Heart left ventricle (tissue), 16 donors: ENCODE results near the gene SLC4A4. TPM values are rescaled to one million over a fixed set of nuclear protein-coding genes. Genes with fewer than 3 reads are reported as not detected.

Experiments used
- ATAC-seq, 4 donors: fragments of 200-7000 bp; cut with Tn5 transposase; one replicate each; pipeline ENCODE4 v1.9.1; 2020 to 2022; ENCODE audit warnings: moderate library complexity in 4 of 4, mild to moderate bottlenecking in 3 of 4, moderate number of reproducible peaks in 1 of 4
- DNase-seq, 5 donors: peaks; one replicate each; pipeline ENCODE4 v3.0.0-alpha.2; 2020
- H3K27ac ChIP-seq, 12 donors: fragments of 200-600 bp; sonication (generic) in 4 of 12; one replicate each; pipeline versions ENCODE4 v1.5.0 to v1.8.0; 2016 to 2022; ENCODE audit warnings: mild to moderate bottlenecking in 2 of 12
- H3K27me3 ChIP-seq, 9 donors: fragments of 200-600 bp; sonication (generic) in 2 of 9; one replicate each; pipeline versions ENCODE4 v1.5.1 to v1.8.0; 2016 to 2022; ENCODE audit warnings: mild to moderate bottlenecking in 3 of 9
- H3K36me3 ChIP-seq, 9 donors: fragments of 200-600 bp; sonication (generic) in 2 of 9; one replicate each; pipeline versions ENCODE4 v1.5.0 to v1.8.0; 2018 to 2022; ENCODE audit warnings: mild to moderate bottlenecking in 2 of 9
- H3K4me1 ChIP-seq, 12 donors: fragments of 200-600 bp; sonication (generic) in 4 of 12; one replicate each; pipeline versions ENCODE4 v1.5.0 to v1.8.0; 2016 to 2022; ENCODE audit warnings: mild to moderate bottlenecking in 3 of 12
- H3K4me3 ChIP-seq, 12 donors: fragments of 200-600 bp; sonication (generic) in 4 of 12; one replicate each; pipeline versions ENCODE4 v1.5.0 to v1.8.0; 2017 to 2022; ENCODE audit warnings: mild to moderate bottlenecking in 9 of 12, moderate library complexity in 4 of 12
- H3K9me3 ChIP-seq, 12 donors: fragments of 200-600 bp; sonication (generic) in 4 of 12; one replicate each; pipeline versions ENCODE4 v1.5.0 to v1.8.0; 2016 to 2022; ENCODE audit warnings: mild to moderate bottlenecking in 1 of 12
- POLR2A ChIP-seq, 2 donors: fragments of 450-650 bp; IDR thresholded peaks; one replicate each; pipeline ENCODE4 v1.6.1; 2017; ENCODE audit warnings: antibody characterized with exemption in 2 of 2, mild to moderate bottlenecking in 2 of 2, moderate library complexity in 2 of 2
- WGBS, 4 donors: extraction: QIAGEN DNeasy Blood & Tissue Kit in 2 of 4; methylation state at CpG; one replicate each; pipeline versions ENCODE4 v1.1.5 to v1.1.7; 2013 to 2018; 5-methylcytosine and 5-hydroxymethylcytosine counted together
- intact Hi-C, 10 donors: fragments of 100-400 bp; cut with DNase I; formaldehyde crosslinking; loops; one replicate each; pipeline versions ENCODE4 v1.11.1 to v1.14.2; 2022
- polyA plus RNA-seq, 2 donors: library from polyadenylated mRNA; stranded (reverse); fragments of 200-250 nt; gene quantifications; one replicate each; pipeline ENCODE4 v1.2.3, GENCODE V29; 2013
- total RNA-seq, 9 donors: library from RNA; depleted of rRNA in 2 of 9; stranded (reverse); fragments of >200 nt in 2 of 9; fragmentation: NEBNext Ultra II Directional in 3 of 9; extraction: Animal tissue kit (Norgen Biotek cat#: 25700) in 3 of 9; gene quantifications; one replicate each; pipeline versions ENCODE4 v1.1.0 to v1.2.4, GENCODE V29; 2016 to 2023
- TF ChIP-seq, protein P1 (sequence below), 12 donors: fragments of 200-600 bp; sonication (generic) in 4 of 12; IDR thresholded peaks; one replicate each; pipeline versions ENCODE4 v1.5.0 to v1.8.0; 2018 to 2022; ENCODE audit warnings: antibody characterized with exemption in 12 of 12, mild to moderate bottlenecking in 5 of 12
- donor health status: ischemic (EF 13 %, LVEDD 7.1; RV severe dilation, severe dysfunction).
- donor health status: healthy with polysubstance abuse.
- donor health status: DM: no; HTN: yes; CAD: no.
- donor health status: DM: no; HTN: no; CAD: no.
- donor health status: ischemic (EF 25% LVEDD 6.9; RV normal size, moderate dysfunction).
- donor health status: ischemic (EF 25% LVEDD 5.7; RV mildly dilated, moderate dysfunction).
- donor health status: healthy.
- donor health status: DM: yes; HTN: yes; CAD: no.
- donor health status: ischemic (EF 35%, LVEDD 5.7; RV mildly dilated, moderate dysfunction).
- donor health status: nonischemic (EF 11% LVEDD 7.7; RV severe dilation, severe dysfunction).
- donor health status: DM: yes; HTN: yes; CAD: no.
- donor health status: PGD.
- donor health status: ischemic (EF 29% LVEDD 5.4; RV normal size, mild dysfunction).
- donor health status: nonischemic (EF 23%, LVEDD 6.1; RV moderate dilation, normal function).

Gene SLC4A4
- total and polyA plus RNA-seq, 11 donors = 3.7 to 48.0 (median 17.9) TPM

DNA sequence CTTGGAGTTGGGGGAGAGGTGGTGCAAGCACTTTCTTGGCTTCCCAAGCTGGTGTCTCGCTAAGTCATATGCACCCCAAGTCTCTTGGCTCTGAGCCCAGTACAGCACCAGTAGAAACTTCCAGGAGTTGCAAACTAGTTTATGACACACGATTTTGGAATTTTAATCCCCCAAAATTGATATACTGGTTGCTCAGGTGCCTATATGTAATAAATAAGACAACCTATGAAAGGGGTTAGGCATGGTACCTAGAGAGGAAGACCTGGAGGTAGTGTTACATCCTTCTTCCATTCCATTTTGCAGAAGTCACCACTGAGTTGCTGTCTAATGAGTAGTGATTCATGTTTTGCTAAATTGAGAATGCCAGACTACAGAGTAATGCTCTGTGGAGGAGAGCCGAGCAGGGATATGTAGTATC lies 4.3 kb upstream of the SLC4A4 start:
- DNase-seq (no peak), ATAC-seq (no peak)
- no peak overlapping the region for H3K4me3 ChIP-seq
- peaks cover 0 to 2% (median 0%) of the 10 kb centered on the region in 12 donors for H3K9me3 ChIP-seq
- no peaks in the 10 kb centered on the region for H3K36me3 ChIP-seq
- H3K27ac ChIP-seq = no peak overlapping the region
- no peaks in the 10 kb centered on the region for H3K27me3 ChIP-seq
- intact Hi-C loops = no loop called here
- WGBS, 4 donors = 67 to 74% (median 69%) methylated on average over 3 of the region's 3 CpGs
- peaks cover 0 to 8% (median 0%) of the 10 kb centered on the region in 12 donors for H3K4me1 ChIP-seq
- no peak for TF ChIP-seq POLR2A (IDR thresholded peaks at IDR 0.05)
- TF ChIP-seq, protein P1, sequence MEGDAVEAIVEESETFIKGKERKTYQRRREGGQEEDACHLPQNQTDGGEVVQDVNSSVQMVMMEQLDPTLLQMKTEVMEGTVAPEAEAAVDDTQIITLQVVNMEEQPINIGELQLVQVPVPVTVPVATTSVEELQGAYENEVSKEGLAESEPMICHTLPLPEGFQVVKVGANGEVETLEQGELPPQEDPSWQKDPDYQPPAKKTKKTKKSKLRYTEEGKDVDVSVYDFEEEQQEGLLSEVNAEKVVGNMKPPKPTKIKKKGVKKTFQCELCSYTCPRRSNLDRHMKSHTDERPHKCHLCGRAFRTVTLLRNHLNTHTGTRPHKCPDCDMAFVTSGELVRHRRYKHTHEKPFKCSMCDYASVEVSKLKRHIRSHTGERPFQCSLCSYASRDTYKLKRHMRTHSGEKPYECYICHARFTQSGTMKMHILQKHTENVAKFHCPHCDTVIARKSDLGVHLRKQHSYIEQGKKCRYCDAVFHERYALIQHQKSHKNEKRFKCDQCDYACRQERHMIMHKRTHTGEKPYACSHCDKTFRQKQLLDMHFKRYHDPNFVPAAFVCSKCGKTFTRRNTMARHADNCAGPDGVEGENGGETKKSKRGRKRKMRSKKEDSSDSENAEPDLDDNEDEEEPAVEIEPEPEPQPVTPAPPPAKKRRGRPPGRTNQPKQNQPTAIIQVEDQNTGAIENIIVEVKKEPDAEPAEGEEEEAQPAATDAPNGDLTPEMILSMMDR (IDR thresholded peaks at IDR 0.05) = no peak

DNA sequence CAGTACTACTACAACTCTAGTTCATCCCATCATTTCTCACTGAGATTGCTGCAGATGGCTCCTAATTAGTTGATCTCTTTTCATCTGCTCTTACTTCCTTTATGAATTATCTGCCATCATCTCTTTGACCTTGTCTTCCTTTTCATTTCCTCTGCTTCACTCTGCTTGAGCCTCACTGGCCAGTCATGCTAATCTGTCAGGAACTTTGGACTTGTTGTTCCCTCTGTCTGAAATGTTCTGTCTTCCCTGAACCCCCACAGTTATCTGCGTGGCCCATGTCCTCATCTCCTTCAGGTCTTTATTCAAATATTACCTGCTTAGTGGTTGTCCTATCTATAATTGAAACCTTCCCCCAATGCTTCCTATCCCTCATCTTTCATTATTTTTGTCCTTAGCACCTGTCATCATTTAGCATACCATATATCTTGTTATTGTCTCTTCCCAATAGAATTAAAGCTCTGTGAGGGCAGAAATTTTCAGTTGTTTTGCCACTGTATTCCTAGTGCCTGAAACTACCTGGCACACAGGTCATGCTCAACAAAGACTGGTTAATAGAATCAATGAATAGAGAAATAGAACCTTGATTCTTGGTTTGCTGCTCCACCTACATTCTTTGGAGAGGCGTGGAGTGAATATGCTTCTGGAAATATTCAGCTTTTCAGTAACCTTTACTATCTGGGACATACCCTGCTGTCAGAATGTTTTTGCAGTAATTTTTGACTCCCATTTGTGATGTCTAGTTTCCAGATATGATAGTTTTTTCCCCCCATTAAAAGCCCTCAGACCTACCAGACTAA lies 5.0 kb downstream of the SLC4A4 start:
- ATAC-seq (no peak), DNase-seq (no peak)
- Histone ChIP-seq H3K27me3 (no peaks in the 10 kb centered on the region), H3K27ac (no peak overlapping the region), H3K4me3 (no peak overlapping the region), H3K4me1 (peaks cover 0 to 8% (median 0%) of the 10 kb centered on the region in 12 donors), H3K36me3 (no peaks in the 10 kb centered on the region), H3K9me3 (no peaks in the 10 kb centered on the region)
- 82 to 92% (median 84%) methylated on average over 2 of the region's 2 CpGs for WGBS, 4 donors
- intact Hi-C loops = no loop called here
- TF ChIP-seq, protein P1 (IDR thresholded peaks at IDR 0.05) = no peak
- no peak for TF ChIP-seq POLR2A (IDR thresholded peaks at IDR 0.05)

DNA sequence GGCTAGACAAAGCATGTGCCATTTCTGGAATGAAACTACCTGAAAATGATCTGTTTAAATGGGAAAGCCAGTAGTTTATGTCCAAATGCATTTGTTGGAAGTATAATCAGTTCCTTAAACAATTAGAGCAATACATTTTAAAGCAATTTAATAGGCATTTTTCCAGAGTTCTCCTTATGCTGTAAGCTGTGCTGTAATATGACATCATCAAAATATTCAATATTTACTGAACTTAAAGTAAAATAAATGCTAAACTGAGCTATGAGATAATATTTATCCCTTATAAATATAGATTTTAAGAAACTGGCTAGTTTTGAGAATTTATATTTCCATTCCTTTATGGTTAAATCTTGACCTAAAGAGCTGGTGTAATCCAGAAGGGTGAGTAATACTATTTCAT lies 7.9 kb downstream of the SLC4A4 start:
- no peak overlapping the region for H3K4me3 ChIP-seq
- intact Hi-C loops = no loop called here
- H3K9me3 ChIP-seq = no peaks in the 10 kb centered on the region
- no peaks in the 10 kb centered on the region for H3K27me3 ChIP-seq
- ATAC-seq (no peak), DNase-seq (no peak)
- no peak for TF ChIP-seq POLR2A (IDR thresholded peaks at IDR 0.05)
- TF ChIP-seq, protein P1 (IDR thresholded peaks at IDR 0.05) = no peak
- no peak overlapping the region for H3K27ac ChIP-seq
- H3K4me1 ChIP-seq = peaks cover 0 to 8% (median 0%) of the 10 kb centered on the region in 12 donors
- H3K36me3 ChIP-seq = peaks cover 0 to 5% (median 0%) of the 10 kb centered on the region in 9 donors

DNA sequence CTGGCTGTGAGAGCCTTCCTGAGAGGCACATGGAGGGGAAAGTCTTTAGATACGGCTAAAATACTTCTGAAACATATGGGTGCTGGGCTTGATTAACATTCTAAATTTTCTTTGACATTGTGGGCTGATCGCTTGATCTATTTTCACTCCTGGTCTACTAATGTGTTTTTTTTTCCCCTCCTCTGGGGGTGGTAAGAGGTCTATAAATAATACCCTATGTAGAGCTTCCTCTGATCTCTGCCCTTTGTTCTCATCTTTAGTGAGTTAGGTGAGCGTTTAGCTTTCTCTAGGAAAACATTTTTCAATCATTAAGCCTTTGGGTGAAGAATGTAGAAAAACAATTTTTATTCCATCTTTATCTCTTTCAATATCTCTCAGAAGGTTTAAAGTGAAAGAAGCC lies 9.8 kb downstream of the SLC4A4 start:
- WGBS, 4 donors = 56 to 70% (median 64%) methylated on average over 3 of the region's 3 CpGs
- no peak for ATAC-seq
- no peak for TF ChIP-seq POLR2A (IDR thresholded peaks at IDR 0.05)
- TF ChIP-seq, protein P1 (IDR thresholded peaks at IDR 0.05) = no peak

More for the DNA sequence above, 9.8 kb downstream of the SLC4A4 start:
- intact Hi-C loops = no loop called here
- Histone ChIP-seq H3K27me3 (no peaks in the 10 kb centered on the region), H3K4me1 (peaks cover 0 to 8% (median 0%) of the 10 kb centered on the region in 12 donors), H3K4me3 (no peak overlapping the region), H3K36me3 (peaks cover 0 to 5% (median 0%) of the 10 kb centered on the region in 9 donors), H3K9me3 (no peaks in the 10 kb centered on the region), H3K27ac (no peak overlapping the region)
- no peak for DNase-seq
